GM21390 (cell line): ENCODE results near the gene SYT1.

Experiments used
- ATAC-seq: cut with Tn5 transposase; IDR thresholded peaks from one replicate; pipeline ENCODE4 v1.9.1; 2021; ENCODE audit not compliant: unreplicated experiment

Gene SYT1

DNA sequence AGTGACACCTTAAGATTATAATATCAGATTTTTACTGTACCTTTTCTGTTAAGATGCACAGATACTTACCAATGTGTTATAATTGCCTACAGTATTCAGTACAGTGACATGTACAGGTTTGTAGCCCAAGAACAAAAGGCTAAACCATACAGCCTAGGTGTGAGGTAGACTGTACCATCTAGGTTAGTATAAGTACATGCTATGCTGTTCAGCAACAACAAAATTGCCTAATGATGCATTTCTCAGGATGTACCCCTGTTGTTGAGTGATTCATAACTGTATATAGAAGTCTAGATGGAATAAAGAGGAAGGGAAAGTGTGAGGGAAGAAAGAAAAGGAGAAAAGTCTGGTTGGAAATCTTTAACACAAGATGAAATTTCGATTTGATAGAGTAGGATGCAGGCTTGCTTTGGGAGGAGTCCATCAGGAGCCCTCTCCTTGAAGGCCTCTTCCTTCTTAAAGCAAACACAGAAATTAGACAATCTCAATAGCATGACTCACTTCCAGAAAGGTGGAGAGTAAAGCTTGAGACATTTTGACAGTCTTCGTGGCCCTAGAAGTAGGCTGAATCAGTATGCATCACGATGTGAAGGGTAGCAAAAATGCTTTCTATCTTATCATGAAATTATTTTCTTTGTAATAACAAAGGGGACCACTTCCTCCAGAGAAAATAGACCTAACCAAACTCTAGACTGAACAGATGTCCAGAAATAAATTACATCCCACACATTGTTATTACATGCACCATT lies 191.5 kb downstream of the SYT1 start:
- peak; percentile 33 for ATAC-seq

DNA sequence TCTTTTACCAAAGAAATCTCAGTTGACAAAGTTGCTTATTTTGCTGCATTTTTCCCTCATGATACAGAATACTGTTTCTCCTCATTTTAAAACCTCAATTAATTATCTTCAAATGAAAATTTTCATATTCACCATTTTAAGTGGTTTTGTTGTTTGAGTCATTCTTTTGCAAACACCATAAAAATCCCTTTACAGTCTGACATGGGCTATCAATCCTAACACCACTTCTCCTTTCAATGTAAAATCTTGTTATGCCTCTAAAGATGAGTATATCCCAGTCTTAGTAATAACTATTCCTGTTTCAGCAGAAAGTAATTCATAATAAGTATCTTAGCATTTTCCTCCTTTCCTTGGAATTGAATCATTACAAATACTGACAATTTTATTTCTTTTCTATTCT lies 192.2 kb downstream of the SYT1 start:
- ATAC-seq, result no peak

DNA sequence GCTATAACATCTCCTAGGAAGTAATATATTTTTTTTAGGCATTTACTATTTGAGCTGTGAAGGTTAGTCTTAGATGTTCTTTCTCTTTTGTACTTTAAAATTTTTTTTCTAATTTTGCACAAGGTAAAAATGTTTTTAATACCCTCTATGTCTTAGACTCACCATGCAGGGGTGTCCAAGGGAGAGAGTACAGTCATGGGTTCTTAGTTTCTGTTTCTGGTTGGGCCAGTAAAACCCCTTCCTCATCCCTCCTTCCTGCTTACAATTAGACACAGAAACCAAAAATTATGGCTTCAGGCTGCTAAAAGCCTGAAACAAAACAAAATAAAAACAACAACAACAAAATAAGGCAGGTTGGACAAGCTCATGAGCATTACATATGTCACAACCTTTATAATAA lies 193.0 kb downstream of the SYT1 start:
- no peak for ATAC-seq

DNA sequence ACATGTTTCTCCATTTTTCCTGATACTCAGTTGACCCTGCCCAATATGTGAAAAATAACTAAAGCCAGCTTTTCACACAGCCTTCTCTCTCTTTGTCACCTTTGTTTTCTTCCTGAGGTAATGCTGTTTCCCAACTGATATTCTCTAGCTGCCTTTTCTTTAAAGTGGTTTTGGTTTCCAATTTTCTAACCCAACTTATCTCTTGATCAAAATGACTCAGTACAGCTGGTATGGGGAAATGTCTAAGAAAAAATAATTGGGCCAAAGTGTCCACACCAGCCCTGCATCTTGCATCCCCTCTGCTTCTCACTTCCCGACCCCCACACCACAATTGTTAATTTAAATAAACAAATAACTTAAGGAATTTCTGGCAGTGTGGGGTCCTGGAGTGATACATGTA lies 193.8 kb downstream of the SYT1 start:
- ATAC-seq, result peak; percentile 43

DNA sequence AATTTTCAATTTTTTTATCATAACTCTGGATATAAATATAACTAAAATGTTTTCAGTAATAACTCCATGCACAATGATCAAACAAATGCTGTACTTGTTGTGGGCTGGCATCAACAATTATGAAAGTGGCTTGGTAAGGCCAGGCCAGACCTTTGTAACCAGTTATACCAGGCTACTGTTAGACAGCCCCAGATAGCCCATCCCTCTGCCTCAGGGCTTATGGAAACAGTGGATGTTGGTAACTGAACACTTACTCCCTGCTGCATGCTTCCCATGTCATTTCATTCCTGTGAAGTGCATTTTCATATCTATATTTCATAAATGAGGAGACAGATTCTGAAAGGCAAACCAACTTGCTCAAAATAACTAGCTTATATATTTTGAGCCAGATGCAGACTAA lies 195.0 kb downstream of the SYT1 start:
- ATAC-seq, result no peak

DNA sequence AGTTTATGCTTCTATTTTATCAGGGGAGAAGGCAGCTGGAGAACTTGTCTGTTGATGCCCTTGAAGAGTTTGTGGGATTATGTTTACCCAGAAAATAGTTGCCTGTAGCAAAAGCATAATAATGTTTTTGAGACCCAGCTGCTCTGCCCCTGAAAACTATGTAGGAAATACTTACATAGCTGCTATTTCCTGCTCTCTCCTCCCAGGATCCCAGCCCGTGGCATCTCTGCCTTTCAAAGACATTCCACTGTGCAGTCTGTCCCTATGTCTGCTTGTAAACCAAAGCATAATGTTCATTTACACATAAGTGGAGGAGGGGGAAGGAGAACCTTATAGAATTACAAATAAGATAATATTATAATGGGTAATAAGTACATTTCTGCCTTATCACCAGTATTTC lies 198.7 kb downstream of the SYT1 start:
- ATAC-seq, result no peak

DNA sequence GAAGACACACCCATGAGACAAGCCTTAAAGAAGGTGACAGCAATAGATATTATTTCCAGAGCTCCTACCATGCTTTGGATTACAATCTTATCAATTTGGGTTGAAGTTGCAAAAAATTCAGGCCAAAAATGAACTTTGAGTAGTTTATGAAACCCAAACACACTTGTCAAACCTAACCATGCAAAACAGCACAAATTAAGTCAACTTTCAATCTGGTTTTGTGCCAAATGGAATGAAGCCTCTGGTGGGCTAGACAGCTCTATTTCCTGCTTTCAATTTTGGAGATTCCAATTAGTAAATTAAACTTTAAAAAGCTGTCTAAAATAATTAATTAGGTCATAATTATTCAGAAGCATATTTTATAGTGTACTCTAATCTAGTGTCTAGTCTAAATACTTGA lies 203.4 kb downstream of the SYT1 start:
- ATAC-seq, result peak; percentile 31

DNA sequence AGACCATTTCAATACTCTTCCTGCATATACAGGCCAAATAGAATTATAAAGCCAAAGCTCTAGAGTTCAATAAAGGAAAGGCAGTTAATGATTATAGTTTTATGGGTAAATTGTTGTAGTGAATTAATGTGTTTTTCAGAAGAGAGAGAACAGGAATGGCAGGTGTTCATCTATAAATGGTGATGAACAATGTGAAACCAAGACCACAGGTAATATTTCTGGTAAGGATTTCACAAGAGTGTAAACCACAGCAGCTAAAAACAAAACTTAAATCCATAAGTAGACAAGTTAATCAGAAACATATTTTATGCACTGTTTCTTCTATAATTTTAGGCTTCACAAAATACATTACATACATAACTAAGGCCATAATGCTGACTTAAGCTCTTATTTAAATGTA lies 204.4 kb downstream of the SYT1 start:
- peak; percentile 94 for ATAC-seq

DNA sequence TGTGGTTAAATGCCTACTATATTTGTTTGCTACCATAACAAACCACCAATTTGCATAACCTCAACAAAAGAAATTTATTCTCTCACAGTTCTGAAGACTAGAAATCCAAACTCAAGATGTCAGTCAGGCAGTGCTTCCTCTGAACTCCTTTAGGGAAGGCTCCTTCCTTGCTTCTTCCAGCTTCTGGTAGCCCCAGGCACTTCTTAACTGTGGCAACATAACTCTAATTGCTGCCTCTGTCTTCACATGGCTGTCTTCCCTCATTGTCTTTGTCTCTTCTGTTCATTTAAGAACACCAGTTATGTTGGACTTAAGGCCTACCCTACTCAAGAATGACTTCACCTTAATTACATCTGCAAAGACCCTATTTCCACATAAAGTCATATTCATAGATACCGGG lies 206.9 kb downstream of the SYT1 start:
- ATAC-seq, result no peak

DNA sequence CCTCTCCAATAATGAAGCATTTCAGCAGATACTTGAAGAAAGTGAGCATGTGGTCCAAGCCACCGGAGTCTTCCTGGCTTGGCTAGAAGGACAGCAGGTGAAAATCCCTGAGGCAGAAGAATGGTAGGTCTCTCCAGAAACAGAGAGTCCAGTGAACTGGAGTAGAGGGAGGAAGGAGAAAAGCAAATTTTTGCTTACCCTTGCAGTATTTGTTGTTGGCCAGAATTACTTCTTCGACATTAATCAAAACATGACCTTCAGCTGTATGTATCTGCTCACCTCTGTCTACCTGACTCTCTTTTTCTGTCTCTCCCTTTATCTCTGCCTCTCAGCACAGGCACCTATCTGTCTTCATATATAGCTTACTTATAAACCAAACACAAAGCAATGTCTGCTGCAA lies 208.9 kb downstream of the SYT1 start:
- ATAC-seq, result no peak

DNA sequence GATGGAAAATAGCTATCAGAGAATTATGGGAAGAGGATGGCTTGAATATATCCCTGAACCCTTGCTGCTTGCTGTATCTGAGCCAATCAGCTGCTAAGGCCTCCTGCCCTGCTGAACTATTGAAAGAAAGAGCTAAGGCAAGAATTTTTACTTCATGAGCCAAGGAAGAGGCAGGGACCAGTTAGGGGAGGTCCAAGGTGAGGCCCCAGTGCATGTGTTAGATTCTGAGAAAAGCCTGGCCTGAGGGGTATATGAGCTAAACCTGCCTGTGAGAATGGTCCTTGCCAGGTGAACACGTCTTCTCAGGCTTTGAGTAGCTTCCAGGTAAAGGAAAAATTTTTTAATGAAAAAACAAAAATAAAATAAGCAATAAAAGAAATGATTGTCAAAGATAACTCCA lies 218.0 kb downstream of the SYT1 start:
- ATAC-seq, result no peak

DNA sequence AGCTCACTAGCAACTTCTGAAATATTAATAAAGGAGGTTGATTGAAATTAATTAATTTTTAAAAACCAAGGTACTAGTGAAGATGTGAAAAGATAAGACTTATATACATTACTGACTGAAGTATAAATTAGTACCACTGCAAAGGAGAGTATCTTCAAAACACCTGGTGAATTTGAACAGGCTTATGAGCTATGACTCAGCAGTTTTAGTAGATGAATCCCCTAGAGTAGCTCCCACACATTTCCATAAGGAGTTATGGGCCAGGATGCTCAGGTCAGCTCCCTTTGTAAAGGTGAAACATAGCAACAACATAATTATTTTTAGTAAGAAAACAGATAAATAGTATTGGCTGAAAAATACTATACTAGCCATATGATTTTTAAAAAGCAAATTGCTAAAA lies 218.6 kb downstream of the SYT1 start:
- ATAC-seq, result no peak

DNA sequence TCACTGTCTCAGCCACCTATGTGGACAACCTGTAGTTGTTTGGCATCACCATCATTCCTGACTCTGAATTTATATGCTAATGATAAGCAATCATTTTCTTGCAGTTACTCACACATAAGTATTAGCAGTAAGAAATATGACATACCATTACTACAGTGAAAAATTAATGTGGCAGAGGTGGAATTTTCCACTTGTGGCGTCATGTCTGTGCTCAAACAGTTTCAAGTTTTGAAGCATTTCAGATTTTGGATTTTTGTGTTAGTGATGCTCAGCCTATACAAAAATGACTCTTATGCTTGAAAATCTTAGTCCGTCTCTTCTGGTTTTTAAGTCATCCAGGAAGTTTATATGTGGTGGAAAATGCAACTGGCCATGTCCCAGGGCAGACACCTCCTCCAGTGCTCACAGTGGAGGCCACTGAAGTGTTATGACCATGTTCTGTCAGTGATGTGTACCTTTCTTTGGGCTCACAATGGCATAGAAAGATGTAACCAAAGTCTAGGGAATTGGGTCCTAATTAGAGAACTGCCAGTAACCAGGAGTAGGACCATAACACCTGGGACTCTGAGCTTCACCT lies 220.6 kb downstream of the SYT1 start:
- peak; percentile 67 for ATAC-seq

DNA sequence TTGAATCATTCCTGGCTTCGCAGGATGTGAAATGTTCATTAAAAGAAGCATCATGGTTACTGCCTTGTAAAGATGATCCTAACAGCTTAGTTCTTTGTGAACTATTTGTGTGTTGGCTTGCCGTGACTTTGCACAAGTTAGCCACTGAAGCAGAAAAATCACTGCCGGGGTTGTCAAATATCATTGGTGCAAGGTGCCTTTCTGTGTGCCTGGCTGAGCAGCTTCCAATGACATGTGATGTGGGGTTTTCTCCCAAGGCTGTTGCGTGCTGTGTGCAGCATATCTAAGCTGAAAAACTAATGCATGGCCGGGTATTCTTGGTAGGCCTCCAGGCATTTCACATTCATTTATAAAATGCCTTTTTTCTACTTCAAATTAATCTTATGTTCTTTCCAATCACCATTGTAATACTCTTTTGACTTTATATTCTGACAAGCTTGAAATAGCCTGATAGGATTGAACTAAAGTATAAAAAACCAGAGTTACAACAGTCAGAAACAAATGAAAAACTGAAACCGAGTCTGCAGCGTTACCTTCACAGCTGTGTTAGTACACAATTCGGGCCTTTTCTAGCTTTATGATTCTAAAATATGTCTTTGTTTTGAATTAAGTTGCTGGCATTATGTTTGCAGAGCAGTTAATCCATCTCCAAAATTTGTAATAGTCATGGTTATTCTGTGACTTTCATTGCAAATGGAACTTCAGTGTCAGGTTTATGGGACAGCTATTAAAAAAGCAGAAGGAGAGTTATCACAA lies 222.1 kb downstream of the SYT1 start:
- ATAC-seq, result no peak

DNA sequence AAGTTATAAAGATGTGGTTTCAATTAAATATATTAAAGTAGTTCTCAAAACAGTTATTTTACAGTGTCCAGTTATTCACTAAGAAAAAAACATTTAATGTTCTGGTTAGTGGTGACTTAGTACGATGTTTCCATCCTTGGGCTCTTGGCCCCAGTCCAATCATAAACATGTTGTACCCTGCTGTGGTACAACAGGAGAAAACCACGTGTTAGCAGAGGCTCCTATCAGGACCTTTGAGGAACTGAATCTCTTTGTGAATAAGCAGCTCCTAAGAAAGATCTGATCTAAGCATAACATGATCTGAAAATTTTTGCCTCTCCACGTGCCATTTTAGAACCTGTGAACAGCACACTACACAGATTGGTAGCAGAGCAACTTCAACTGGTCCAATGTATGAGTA lies 234.0 kb downstream of the SYT1 start:
- ATAC-seq, result no peak

DNA sequence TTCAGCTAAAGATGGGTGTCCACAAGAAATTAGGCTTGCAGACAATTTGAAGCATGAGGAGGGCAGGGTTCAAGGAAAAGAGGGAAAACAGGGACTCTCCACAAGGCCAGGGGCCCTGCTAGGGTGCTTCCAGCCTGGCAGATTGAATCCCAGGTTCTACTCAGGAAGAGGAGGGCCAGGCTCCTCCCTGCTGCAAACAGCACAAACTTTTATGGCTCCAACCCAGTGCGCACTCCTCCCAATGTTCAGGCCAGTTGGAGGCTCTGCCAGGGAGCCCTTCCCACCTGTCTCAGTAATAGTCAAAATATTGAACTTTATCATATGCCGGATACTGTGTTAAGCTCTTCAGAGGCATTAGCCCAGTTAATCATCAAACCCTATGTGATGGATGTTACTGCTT lies 244.4 kb downstream of the SYT1 start:
- ATAC-seq, result no peak

DNA sequence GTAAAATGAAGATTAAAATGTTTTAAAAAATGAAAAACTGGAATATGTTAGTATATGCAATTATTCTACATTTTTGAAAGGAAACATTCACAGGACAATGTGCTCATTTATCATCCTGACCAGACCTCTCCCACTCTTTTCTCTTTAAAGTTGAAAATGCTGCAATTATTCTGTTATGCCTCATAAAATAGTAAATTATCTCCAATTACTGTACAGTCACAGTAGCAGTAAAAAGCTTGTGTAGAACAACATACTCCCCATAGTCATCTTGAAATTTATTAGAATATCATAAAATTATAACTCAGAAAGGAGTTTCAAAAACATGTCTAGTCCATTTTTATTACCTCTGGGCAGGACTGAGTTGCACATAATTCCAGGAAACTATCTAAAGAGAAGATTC lies 250.3 kb downstream of the SYT1 start:
- no peak for ATAC-seq

DNA sequence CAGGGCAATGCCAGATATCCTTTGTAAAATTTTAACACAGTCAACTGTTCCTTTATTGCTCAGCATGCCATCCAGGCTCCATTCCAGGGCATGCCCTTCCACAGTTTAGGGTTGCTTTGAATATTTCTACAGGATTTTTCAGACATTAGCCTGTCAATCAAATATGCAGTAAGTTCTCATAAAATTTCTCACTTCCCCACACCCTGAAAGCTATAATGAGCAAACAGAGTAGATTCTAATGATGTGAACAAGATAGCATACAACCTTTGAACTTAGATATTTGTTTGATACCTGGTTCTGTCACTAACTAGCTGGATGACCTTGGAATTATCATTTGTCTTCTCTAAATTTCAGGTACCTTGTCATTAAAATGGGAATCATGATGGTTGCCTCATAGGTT lies 251.2 kb downstream of the SYT1 start:
- peak; percentile 52 for ATAC-seq

DNA sequence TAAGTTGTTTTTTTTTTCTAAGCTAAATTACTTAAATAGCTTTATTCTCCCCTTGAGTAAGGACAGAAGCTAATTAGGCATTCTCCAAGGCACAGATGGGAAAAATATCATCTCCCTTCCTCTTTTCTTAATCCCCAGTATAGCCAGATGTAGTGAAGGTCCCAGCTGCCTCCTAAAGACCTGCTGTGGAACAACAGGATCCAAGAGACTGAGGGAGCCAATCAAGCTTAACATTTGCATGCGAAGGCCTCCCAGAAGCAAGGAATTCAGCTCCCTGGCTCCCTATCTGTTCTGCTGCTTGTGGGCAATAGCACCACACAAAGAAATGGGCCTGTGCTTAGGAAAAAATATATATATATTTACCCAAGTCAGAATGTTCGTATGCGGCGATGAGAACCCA lies 255.2 kb downstream of the SYT1 start:
- no peak for ATAC-seq

DNA sequence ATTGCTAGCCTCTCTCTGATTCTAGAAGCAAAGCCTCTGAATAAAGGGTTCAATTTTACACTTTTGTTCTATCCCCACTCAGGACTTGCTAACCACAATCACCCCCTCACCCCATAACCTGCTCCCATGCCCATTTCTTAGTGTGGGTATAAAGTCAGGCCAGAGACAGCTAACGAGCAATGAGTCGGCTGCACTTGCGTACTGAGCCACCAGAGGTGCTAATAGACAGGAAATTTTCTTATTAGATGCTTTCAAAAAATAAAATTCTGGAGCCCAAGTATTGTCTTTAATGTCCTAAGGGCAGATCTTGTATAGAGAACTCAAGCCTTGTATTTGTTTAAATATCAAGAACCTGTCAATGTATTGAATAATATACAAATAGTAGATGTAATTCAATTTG lies 256.9 kb downstream of the SYT1 start:
- peak; percentile 65 for ATAC-seq

DNA sequence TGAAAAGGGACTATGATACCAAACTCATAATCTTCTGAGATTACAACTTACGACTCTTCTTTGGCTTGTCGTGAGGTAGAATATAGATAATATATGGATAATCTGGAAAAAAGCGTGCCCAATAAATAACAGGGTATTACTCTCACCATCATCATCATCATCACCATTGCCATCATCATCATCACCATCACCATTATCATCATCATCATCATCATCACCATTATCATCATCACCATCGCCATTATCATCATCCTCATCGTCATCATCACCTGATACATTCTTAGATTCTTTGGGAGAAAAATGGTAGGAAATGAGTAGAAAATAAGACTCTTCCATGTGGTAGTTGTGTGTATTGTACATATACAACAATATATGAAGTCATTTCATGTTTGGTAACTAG lies 259.8 kb downstream of the SYT1 start:
- no peak for ATAC-seq

DNA sequence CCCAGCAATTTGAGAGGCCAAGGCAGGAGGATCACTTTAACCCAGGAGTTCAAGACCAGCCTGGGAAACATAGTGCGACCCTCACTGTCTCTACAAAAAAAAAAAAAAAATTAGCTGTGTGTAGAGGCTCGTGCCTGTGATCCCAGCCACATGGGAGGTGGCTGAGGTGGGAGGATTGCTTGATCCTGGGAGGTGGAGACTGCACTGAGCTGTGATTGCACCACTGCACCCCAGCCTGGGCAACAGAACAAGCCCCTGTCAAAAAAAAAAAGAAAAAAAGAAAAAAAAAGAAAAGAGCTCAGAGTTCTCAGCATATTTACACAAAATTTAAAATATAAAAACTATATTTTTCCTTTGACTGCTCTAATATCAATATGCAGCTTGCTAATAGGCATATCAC lies 260.8 kb downstream of the SYT1 start:
- no peak for ATAC-seq
